GM18858 (cell line): ENCODE results near the gene PTPRN2.

ENCODE experiments used
- ATAC-seq: cut with Tn5 transposase; IDR thresholded peaks from one replicate; pipeline ENCODE4 v1.9.1; 2021; ENCODE audit not compliant: unreplicated experiment

The PTPRN2 gene

GRCh38 chr7:158374146-158374545 is 213.5 kb downstream of the PTPRN2 start:
- ATAC-seq, result no peak

GRCh38 chr7:158373476-158374133 is 214.0 kb downstream of the PTPRN2 start:
- ATAC-seq, result no peak

- ATAC-seq, result no peak
Measured at GRCh38 chr7:158372400-158373342, 215.0 kb downstream of the PTPRN2 start.

- ATAC-seq, result no peak
Measured at GRCh38 chr7:158371856-158372255, 215.8 kb downstream of the PTPRN2 start.

- no peak for ATAC-seq
Measured at GRCh38 chr7:158369866-158370265, 217.8 kb downstream of the PTPRN2 start.

GRCh38 chr7:158369290-158369689 is 218.3 kb downstream of the PTPRN2 start:
- no peak for ATAC-seq

GRCh38 chr7:158368449-158368848 is 219.2 kb downstream of the PTPRN2 start:
- ATAC-seq, result no peak

- no peak for ATAC-seq
Measured at GRCh38 chr7:158367634-158367982, 220.0 kb downstream of the PTPRN2 start.

- no peak for ATAC-seq
Measured at GRCh38 chr7:158366916-158367633, 220.5 kb downstream of the PTPRN2 start.

GRCh38 chr7:158366346-158366745 is 221.3 kb downstream of the PTPRN2 start:
- no peak for ATAC-seq

- ATAC-seq, result no peak
Measured at GRCh38 chr7:158365267-158365666, 222.4 kb downstream of the PTPRN2 start.

GRCh38 chr7:158364451-158364850 is 223.2 kb downstream of the PTPRN2 start:
- ATAC-seq, result no peak

GRCh38 chr7:158362912-158363905 is 224.4 kb downstream of the PTPRN2 start:
- no peak for ATAC-seq

- ATAC-seq, result no peak
Measured at GRCh38 chr7:158362001-158362400, 225.6 kb downstream of the PTPRN2 start.

- no peak for ATAC-seq
Measured at GRCh38 chr7:158361326-158361946, 226.2 kb downstream of the PTPRN2 start.

GRCh38 chr7:158358926-158359645 is 228.5 kb downstream of the PTPRN2 start:
- ATAC-seq, result no peak

- no peak for ATAC-seq
Measured at GRCh38 chr7:158357898-158358821, 229.5 kb downstream of the PTPRN2 start.
